Endodermal cell (in vitro differentiated cells): ENCODE results near the gene SLC13A3. TPM values are rescaled to one million over a fixed set of nuclear protein-coding genes. Genes with fewer than 3 reads are reported as not detected.
A peak's percentile ranks its signal among the peaks of the same experiment; 100 is the strongest.

ENCODE experiments used
- DNase-seq: peaks from one replicate; pipeline ENCODE4 v3.0.0-alpha.2; 2017
- H3K27ac ChIP-seq: 2 replicates; pipeline ENCODE4 v1.5.1; 2013; ENCODE audit warnings: mild to moderate bottlenecking, low read depth, low read length, moderate library complexity
- H3K27me3 ChIP-seq: 2 replicates; pipeline ENCODE4 v1.6.1; 2013; ENCODE audit warnings: mild to moderate bottlenecking, low read length, moderate library complexity; ENCODE audit not compliant: insufficient read depth, control insufficient read depth, poor library complexity, severe bottlenecking
- H3K36me3 ChIP-seq: 2 replicates; pipeline ENCODE4 v1.7.0; 2013; ENCODE audit warnings: mild to moderate bottlenecking, low read length, moderate library complexity; ENCODE audit not compliant: control insufficient read depth, insufficient read depth
- H3K4me1 ChIP-seq: one replicate; pipeline ENCODE4 v1.7.0; 2013; ENCODE audit warnings: low read length; ENCODE audit not compliant: control insufficient read depth, insufficient read depth
- H3K4me3 ChIP-seq: 2 replicates; pipeline ENCODE4 v1.5.1; 2013; ENCODE audit warnings: mild to moderate bottlenecking, low read length, moderate library complexity
- H3K9ac ChIP-seq: 2 replicates; pipeline ENCODE4 v1.6.1; 2013; ENCODE audit warnings: mild to moderate bottlenecking, low read length, moderate library complexity; ENCODE audit not compliant: poor library complexity, severe bottlenecking; ENCODE audit errors: extremely low read depth
- H3K9me3 ChIP-seq: 2 replicates; pipeline ENCODE4 v1.6.1; 2013; ENCODE audit warnings: mild to moderate bottlenecking, low read length, moderate library complexity; ENCODE audit not compliant: control insufficient read depth
- H3K27ac Mint-ChIP-seq: 2 replicates; pipeline ENCODE4 v1.8.0; 2020; ENCODE audit warnings: mixed read lengths
- H3K27me3 Mint-ChIP-seq: 2 replicates; pipeline ENCODE4 v1.8.0; 2021; ENCODE audit warnings: mild to moderate bottlenecking, mixed read lengths; ENCODE audit not compliant: insufficient read depth
- H3K36me3 Mint-ChIP-seq: 2 replicates; pipeline ENCODE4 v1.8.0; 2020; ENCODE audit warnings: low read depth, mixed read lengths
- H3K4me1 Mint-ChIP-seq: 2 replicates; pipeline ENCODE4 v1.8.0; 2020; ENCODE audit warnings: mixed read lengths
- H3K4me3 Mint-ChIP-seq: 2 replicates; pipeline ENCODE4 v1.8.0; 2020; ENCODE audit warnings: mild to moderate bottlenecking, moderate library complexity, mixed read lengths
- H3K9me3 Mint-ChIP-seq: 2 replicates; pipeline ENCODE4 v1.8.0; 2020; ENCODE audit warnings: mild to moderate bottlenecking, mixed read lengths
- CTCF ChIP-seq: fragments of 200-600 bp; sonication (generic); conservative IDR thresholded peaks from 2 replicates; pipeline ENCODE4 v1.5.0; 2021; ENCODE audit warnings: antibody characterized with exemption, mild to moderate bottlenecking
- WGBS, 2 experiments: methylation state at CpG; one replicate each; pipeline versions ENCODE4 v1.1.5 to v1.1.7; 2013; ENCODE audit warnings: missing lambda C conversion rate in 2 of 2, mixed read lengths in 1 of 2; ENCODE audit not compliant: insufficient coverage in 1 of 2, insufficient read length in 1 of 2; 5-methylcytosine and 5-hydroxymethylcytosine counted together
- total RNA-seq, 2 donors: library from RNA; stranded (reverse); fragmentation: NEBNext Ultra II Directional in 1 of 2; extraction: Animal tissue kit (Norgen Biotek cat#: 25700) in 1 of 2; gene quantifications; 2 replicates in 1 of 2; 3 replicates in 1 of 2; pipeline ENCODE4 v1.2.1, GENCODE V29; 2021

SLC13A3 gene
- total RNA-seq, 2 donors from 2014 or later, result 7.3 to 9.0 TPM

- no peaks in the 10 kb centered on the region for H3K36me3 Mint-ChIP-seq
- WGBS, 2 experiments, result 93 to 94% methylated on average over 4 of the region's 4 CpGs
- no peak overlapping the region for H3K4me3 Mint-ChIP-seq
Measured at GRCh38 chr20:46606817-46607190, 44.5 kb downstream of the SLC13A3 start.

GRCh38 chr20:46605978-46606816 is 45.1 kb downstream of the SLC13A3 start:
- no peak overlapping the region for H3K4me3 ChIP-seq
- Mint-ChIP-seq H3K4me3 (no peak overlapping the region), H3K4me1 (peaks cover 10% of the 10 kb centered on the region), H3K36me3 (no peaks in the 10 kb centered on the region), H3K9me3 (peaks cover 1% of the 10 kb centered on the region), H3K27me3 (peaks cover 13% of the 10 kb centered on the region), H3K27ac (no peak overlapping the region)
- no peaks in the 10 kb centered on the region for H3K36me3 ChIP-seq
- H3K27me3 ChIP-seq, result peaks cover 6% of the 10 kb centered on the region
- no peak for DNase-seq
- 92 to 100% methylated on average over 1 to 9 of the region's 9 CpGs for WGBS, 2 experiments
- H3K27ac ChIP-seq, result no peak overlapping the region
- no peaks in the 10 kb centered on the region for H3K9me3 ChIP-seq
- no peak overlapping the region for H3K9ac ChIP-seq
- no peak for TF ChIP-seq CTCF
- peaks cover 4% of the 10 kb centered on the region for H3K4me1 ChIP-seq

More at GRCh38 chr20:46606817-46607190, 44.5 kb downstream of the SLC13A3 start:
- no peak overlapping the region for H3K27ac ChIP-seq
- peaks cover 4% of the 10 kb centered on the region for H3K4me1 ChIP-seq
- no peaks in the 10 kb centered on the region for H3K9me3 ChIP-seq
- TF ChIP-seq CTCF, result no peak
- H3K36me3 ChIP-seq, result no peaks in the 10 kb centered on the region
- peaks cover under 1% of the 10 kb centered on the region for H3K27me3 ChIP-seq
- H3K4me1 Mint-ChIP-seq, result peaks cover 10% of the 10 kb centered on the region
- H3K9me3 Mint-ChIP-seq, result peaks cover 1% of the 10 kb centered on the region
- peaks cover 7% of the 10 kb centered on the region for H3K27me3 Mint-ChIP-seq
- no peak for DNase-seq
- no peak overlapping the region for H3K9ac ChIP-seq
- no peak overlapping the region for H3K4me3 ChIP-seq
- H3K27ac Mint-ChIP-seq, result peak overlapping the region; percentile 80

- H3K27me3 ChIP-seq, result peaks cover 15% of the 10 kb centered on the region
- H3K9ac ChIP-seq, result no peak overlapping the region
- Mint-ChIP-seq H3K27ac (no peak overlapping the region), H3K4me3 (no peak overlapping the region), H3K9me3 (peaks cover 1% of the 10 kb centered on the region), H3K4me1 (peaks cover 10% of the 10 kb centered on the region), H3K27me3 (peaks cover 18% of the 10 kb centered on the region), H3K36me3 (no peaks in the 10 kb centered on the region)
- H3K9me3 ChIP-seq, result no peaks in the 10 kb centered on the region
- no peaks in the 10 kb centered on the region for H3K36me3 ChIP-seq
- H3K27ac ChIP-seq, result no peak overlapping the region
- no peak overlapping the region for H3K4me3 ChIP-seq
- no peak for TF ChIP-seq CTCF
- H3K4me1 ChIP-seq, result peaks cover 4% of the 10 kb centered on the region
- no peak for DNase-seq
Measured at GRCh38 chr20:46605181-46605580, 46.1 kb downstream of the SLC13A3 start.
